GM12873 (cell line): ENCODE results near the gene CDC42EP4.

Experiments used
- TF ChIP-seq, protein P1 (sequence below): IDR thresholded peaks from 2 replicates; pipeline ENCODE4 v1.5.1; 2012; ENCODE audit warnings: low read depth, mild to moderate bottlenecking, moderate library complexity, low read length, control low read depth; ENCODE audit not compliant: insufficient read depth; ENCODE audit errors: missing control alignments

The CDC42EP4 gene

DNA sequence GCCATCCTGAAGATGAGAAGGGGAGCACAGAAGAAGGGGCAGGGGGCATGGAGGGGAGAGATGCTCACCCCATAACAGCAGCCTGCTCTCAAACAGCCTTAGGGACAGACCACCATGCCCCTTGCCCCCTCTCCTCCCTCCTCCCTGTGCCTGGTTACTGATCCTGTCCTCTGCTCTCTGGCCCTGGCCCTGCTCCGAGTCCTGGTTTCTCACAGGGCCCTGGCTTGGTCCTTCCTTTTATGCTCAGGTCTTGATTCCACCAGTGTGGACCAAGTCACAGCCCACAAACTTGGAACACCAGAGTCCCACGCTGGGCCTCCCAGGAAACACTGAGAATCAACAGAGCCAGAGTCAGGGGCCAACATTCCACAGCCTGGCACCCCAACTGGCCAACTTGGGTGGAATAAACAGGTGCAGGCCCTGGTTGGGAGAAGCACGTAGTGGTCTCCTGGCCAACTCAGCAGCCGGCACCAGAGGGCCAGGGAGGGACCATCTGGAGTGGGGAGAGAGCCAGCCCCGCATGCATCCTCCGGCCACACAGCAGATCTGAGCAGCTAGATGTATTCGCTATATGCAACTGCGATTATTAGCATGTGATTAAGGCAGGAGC is 44.9 kb upstream of the CDC42EP4 start:
- TF ChIP-seq, protein P1, sequence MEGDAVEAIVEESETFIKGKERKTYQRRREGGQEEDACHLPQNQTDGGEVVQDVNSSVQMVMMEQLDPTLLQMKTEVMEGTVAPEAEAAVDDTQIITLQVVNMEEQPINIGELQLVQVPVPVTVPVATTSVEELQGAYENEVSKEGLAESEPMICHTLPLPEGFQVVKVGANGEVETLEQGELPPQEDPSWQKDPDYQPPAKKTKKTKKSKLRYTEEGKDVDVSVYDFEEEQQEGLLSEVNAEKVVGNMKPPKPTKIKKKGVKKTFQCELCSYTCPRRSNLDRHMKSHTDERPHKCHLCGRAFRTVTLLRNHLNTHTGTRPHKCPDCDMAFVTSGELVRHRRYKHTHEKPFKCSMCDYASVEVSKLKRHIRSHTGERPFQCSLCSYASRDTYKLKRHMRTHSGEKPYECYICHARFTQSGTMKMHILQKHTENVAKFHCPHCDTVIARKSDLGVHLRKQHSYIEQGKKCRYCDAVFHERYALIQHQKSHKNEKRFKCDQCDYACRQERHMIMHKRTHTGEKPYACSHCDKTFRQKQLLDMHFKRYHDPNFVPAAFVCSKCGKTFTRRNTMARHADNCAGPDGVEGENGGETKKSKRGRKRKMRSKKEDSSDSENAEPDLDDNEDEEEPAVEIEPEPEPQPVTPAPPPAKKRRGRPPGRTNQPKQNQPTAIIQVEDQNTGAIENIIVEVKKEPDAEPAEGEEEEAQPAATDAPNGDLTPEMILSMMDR: no peak

DNA sequence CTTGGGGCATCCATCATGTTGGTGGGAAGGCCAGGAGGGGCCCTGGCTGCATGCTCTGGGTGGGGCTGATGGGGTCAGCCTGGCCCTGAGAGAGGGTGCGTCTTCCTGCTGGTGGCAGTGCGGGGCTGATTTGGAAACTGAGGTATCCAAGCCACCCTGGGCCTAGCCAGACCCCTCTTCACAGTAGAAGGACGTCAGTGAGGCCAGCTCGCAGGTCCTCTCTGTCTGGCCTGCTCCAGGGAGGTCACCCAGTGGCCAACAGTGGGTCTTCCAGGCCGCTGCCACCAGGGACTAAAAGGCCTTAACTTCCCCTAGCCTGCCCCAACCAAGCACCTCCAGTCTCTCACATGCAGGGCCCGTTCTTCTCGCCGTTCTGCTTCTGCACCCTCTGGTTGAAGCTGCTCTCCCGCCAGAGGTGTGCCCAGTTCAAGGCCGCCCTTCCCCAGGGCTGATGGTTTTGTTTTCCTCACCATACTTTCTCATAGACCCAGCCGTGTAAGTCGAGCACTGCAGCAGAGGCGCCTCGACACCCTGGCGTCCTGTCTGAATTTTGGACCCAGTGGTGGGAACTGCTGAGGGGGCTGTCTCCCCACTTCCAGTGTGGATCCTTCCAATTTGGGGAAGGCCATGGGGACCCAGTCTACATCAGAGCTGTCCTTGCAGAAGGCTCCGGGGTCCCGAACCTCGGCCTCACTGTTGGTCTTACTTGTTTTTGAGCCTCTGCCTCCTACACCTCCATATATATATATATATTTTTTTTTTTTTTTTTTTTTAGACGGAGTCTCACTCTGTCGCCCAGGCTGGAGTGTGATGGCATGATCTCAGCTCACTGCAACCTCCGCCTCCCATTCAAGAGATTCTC is 42.9 kb upstream of the CDC42EP4 start:
- TF ChIP-seq, protein P1: no peak

DNA sequence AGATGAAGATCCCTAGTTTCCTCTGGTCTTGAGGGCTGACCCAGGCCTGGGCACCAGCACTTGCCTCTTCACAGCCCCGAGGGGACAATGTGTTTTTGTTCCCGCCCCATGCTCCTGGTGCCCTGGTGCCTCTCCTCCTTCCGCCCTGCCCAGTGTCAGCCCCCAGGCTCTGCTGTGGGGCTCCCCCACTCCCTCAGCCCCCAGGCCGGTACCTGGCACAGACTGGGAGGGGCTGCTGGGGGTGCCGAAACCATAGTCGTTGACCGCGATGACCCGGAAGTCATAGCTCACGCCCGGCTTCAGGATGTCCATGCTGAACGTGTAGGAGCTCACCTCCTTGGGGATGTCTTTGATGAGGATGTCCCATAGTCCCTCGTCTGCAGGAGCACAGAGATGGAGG is 40.5 kb upstream of the CDC42EP4 start:
- TF ChIP-seq, protein P1: no peak

- TF ChIP-seq, protein P1: no peak
Observed at GRCh38 chr17:73351764-73352163, 40.0 kb upstream of the CDC42EP4 start.

- TF ChIP-seq, protein P1: no peak
Observed at GRCh38 chr17:73350864-73351263, 39.1 kb upstream of the CDC42EP4 start.

DNA sequence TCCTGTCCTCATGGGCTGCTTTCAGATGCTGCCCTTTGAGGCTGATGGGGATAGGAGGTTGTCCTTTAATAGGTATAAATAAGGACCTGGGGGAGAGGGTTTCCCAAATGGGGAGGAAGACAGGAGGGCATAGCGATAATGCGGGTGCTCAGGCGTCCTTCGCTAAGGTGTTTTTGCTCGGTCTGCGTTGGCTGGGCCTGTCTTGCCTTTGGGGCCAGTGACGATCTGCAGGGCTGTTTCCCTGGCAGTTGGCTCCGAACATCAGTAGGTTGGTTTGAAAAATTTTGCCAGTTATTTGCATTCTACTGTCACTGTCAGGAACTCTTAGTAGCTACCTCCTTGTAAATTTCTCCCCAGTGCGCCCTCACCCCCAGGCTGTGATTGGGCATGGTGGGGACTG is 37.8 kb upstream of the CDC42EP4 start:
- TF ChIP-seq, protein P1: no peak

- TF ChIP-seq, protein P1: no peak
Observed at GRCh38 chr17:73349138-73349537, 37.3 kb upstream of the CDC42EP4 start.
